Endodermal cell (in vitro differentiated cells): Measurements from ENCODE around the gene HSPBAP1. TPM values are rescaled to one million over a fixed set of nuclear protein-coding genes. Genes with fewer than 3 reads are reported as not detected.

Experiments used
- DNase-seq: peaks from one replicate; pipeline ENCODE4 v3.0.0-alpha.2; 2017
- H3K27ac ChIP-seq: 2 replicates; pipeline ENCODE4 v1.5.1; 2013; ENCODE audit warnings: mild to moderate bottlenecking, low read depth, low read length, moderate library complexity
- H3K27me3 ChIP-seq: 2 replicates; pipeline ENCODE4 v1.6.1; 2013; ENCODE audit warnings: mild to moderate bottlenecking, low read length, moderate library complexity; ENCODE audit not compliant: insufficient read depth, control insufficient read depth, poor library complexity, severe bottlenecking
- H3K36me3 ChIP-seq: 2 replicates; pipeline ENCODE4 v1.7.0; 2013; ENCODE audit warnings: mild to moderate bottlenecking, low read length, moderate library complexity; ENCODE audit not compliant: control insufficient read depth, insufficient read depth
- H3K4me1 ChIP-seq: one replicate; pipeline ENCODE4 v1.7.0; 2013; ENCODE audit warnings: low read length; ENCODE audit not compliant: control insufficient read depth, insufficient read depth
- H3K4me3 ChIP-seq: 2 replicates; pipeline ENCODE4 v1.5.1; 2013; ENCODE audit warnings: mild to moderate bottlenecking, low read length, moderate library complexity
- H3K9ac ChIP-seq: 2 replicates; pipeline ENCODE4 v1.6.1; 2013; ENCODE audit warnings: mild to moderate bottlenecking, low read length, moderate library complexity; ENCODE audit not compliant: poor library complexity, severe bottlenecking; ENCODE audit errors: extremely low read depth
- H3K9me3 ChIP-seq: 2 replicates; pipeline ENCODE4 v1.6.1; 2013; ENCODE audit warnings: mild to moderate bottlenecking, low read length, moderate library complexity; ENCODE audit not compliant: control insufficient read depth
- H3K27ac Mint-ChIP-seq: 2 replicates; pipeline ENCODE4 v1.8.0; 2020; ENCODE audit warnings: mixed read lengths
- H3K27me3 Mint-ChIP-seq: 2 replicates; pipeline ENCODE4 v1.8.0; 2021; ENCODE audit warnings: mild to moderate bottlenecking, mixed read lengths; ENCODE audit not compliant: insufficient read depth
- H3K36me3 Mint-ChIP-seq: 2 replicates; pipeline ENCODE4 v1.8.0; 2020; ENCODE audit warnings: low read depth, mixed read lengths
- H3K4me1 Mint-ChIP-seq: 2 replicates; pipeline ENCODE4 v1.8.0; 2020; ENCODE audit warnings: mixed read lengths
- H3K4me3 Mint-ChIP-seq: 2 replicates; pipeline ENCODE4 v1.8.0; 2020; ENCODE audit warnings: mild to moderate bottlenecking, moderate library complexity, mixed read lengths
- H3K9me3 Mint-ChIP-seq: 2 replicates; pipeline ENCODE4 v1.8.0; 2020; ENCODE audit warnings: mild to moderate bottlenecking, mixed read lengths
- WGBS, 2 experiments: methylation state at CpG; one replicate each; pipeline versions ENCODE4 v1.1.5 to v1.1.7; 2013; ENCODE audit warnings: missing lambda C conversion rate in 2 of 2, mixed read lengths in 1 of 2; ENCODE audit not compliant: insufficient coverage in 1 of 2, insufficient read length in 1 of 2; 5-methylcytosine and 5-hydroxymethylcytosine counted together
- total RNA-seq, 2 donors: library from RNA; stranded (reverse); fragmentation: NEBNext Ultra II Directional in 1 of 2; extraction: Animal tissue kit (Norgen Biotek cat#: 25700) in 1 of 2; gene quantifications; 2 replicates in 1 of 2; 3 replicates in 1 of 2; pipeline ENCODE4 v1.2.1, GENCODE V29; 2021
- TF ChIP-seq, protein P1 (sequence below): fragments of 200-600 bp; sonication (generic); conservative IDR thresholded peaks from 2 replicates; pipeline ENCODE4 v1.5.0; 2021; ENCODE audit warnings: antibody characterized with exemption, mild to moderate bottlenecking

HSPBAP1 gene
- total RNA-seq, 2 donors from 2014 or later: 8.8 to 9.1 TPM

DNA sequence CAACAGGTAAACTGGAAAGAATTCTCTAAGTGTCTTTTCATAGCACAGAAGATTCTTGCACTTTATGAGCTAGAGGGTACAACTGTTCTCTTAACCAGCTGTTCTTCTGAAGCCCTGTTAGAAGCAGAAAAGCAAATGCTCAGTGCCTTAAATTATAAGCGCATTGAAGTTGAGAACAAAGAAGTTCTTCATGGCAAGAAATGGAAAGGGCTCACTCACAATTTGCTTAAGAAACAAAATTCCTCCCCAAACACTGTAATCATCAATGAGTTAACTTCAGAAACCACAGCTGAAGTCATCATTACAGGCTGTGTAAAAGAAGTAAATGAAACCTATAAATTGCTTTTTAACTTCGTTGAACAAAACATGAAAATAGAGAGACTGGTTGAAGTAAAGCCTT, 93.4 kb downstream of the HSPBAP1 start:
- H3K4me3 Mint-ChIP-seq: no peak overlapping the region
- 87 to 100% methylated on average over 1 to 2 of the region's 2 CpGs for WGBS, 2 experiments
- no peak overlapping the region for H3K27ac ChIP-seq
- H3K9me3 ChIP-seq: no peaks in the 10 kb centered on the region
- H3K9me3 Mint-ChIP-seq: no peaks in the 10 kb centered on the region
- H3K4me1 ChIP-seq: no peaks in the 10 kb centered on the region
- H3K9ac ChIP-seq: no peak overlapping the region
- TF ChIP-seq, protein P1, sequence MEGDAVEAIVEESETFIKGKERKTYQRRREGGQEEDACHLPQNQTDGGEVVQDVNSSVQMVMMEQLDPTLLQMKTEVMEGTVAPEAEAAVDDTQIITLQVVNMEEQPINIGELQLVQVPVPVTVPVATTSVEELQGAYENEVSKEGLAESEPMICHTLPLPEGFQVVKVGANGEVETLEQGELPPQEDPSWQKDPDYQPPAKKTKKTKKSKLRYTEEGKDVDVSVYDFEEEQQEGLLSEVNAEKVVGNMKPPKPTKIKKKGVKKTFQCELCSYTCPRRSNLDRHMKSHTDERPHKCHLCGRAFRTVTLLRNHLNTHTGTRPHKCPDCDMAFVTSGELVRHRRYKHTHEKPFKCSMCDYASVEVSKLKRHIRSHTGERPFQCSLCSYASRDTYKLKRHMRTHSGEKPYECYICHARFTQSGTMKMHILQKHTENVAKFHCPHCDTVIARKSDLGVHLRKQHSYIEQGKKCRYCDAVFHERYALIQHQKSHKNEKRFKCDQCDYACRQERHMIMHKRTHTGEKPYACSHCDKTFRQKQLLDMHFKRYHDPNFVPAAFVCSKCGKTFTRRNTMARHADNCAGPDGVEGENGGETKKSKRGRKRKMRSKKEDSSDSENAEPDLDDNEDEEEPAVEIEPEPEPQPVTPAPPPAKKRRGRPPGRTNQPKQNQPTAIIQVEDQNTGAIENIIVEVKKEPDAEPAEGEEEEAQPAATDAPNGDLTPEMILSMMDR: no peak
- H3K27me3 Mint-ChIP-seq: no peaks in the 10 kb centered on the region
- no peak for DNase-seq
- H3K4me3 ChIP-seq: no peak overlapping the region
- H3K4me1 Mint-ChIP-seq: peaks cover 3% of the 10 kb centered on the region
- no peak overlapping the region for H3K27ac Mint-ChIP-seq
- H3K27me3 ChIP-seq: no peaks in the 10 kb centered on the region
- no peaks in the 10 kb centered on the region for H3K36me3 ChIP-seq
- H3K36me3 Mint-ChIP-seq: peaks cover 7% of the 10 kb centered on the region

DNA sequence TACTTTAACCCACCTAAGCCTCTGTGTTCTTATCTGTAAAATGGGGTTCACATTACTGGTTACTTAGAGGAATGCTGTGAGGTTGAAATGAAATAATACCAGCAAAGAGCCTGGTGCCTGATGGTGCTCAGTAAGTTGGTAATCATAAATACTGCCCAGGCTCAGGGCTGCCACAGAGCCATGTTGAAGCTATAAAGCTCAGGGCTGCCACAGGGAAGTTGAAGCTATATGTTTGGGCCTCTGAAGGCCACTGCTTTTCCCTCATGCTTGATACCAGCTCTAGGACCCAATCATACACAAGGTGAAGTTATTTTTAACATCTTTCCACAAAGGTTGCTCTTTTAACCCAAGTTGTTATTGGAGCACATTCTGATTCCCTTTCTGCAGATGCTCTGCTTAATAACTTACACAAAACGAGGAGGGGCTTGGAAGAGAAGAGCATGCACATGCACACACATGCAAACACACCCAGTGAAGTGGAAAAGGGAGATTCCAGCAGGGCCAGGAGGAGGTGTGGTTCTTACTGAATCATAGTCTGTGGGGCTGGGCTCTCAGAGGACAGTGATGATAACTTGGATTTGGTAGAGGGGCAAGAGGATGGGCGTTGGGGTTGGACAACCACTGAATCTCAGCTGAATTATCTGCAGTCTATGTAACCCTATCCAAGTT, 95.5 kb downstream of the HSPBAP1 start:
- Histone ChIP-seq H3K4me3 (no peak overlapping the region), H3K9ac (no peak overlapping the region), H3K27ac (no peak overlapping the region), H3K36me3 (no peaks in the 10 kb centered on the region), H3K27me3 (no peaks in the 10 kb centered on the region), H3K9me3 (no peaks in the 10 kb centered on the region), H3K4me1 (no peaks in the 10 kb centered on the region)
- WGBS, 2 experiments: 100% methylated on average over 2 of the region's 2 CpGs; no CpG with 5 or more reads in 1 of the 2 experiments
- Mint-ChIP-seq H3K4me3 (no peak overlapping the region), H3K4me1 (peaks cover 8% of the 10 kb centered on the region), H3K27me3 (no peaks in the 10 kb centered on the region), H3K36me3 (peaks cover 12% of the 10 kb centered on the region), H3K9me3 (no peaks in the 10 kb centered on the region), H3K27ac (no peak overlapping the region)
- DNase-seq: no peak
- TF ChIP-seq, protein P1: no peak

DNA sequence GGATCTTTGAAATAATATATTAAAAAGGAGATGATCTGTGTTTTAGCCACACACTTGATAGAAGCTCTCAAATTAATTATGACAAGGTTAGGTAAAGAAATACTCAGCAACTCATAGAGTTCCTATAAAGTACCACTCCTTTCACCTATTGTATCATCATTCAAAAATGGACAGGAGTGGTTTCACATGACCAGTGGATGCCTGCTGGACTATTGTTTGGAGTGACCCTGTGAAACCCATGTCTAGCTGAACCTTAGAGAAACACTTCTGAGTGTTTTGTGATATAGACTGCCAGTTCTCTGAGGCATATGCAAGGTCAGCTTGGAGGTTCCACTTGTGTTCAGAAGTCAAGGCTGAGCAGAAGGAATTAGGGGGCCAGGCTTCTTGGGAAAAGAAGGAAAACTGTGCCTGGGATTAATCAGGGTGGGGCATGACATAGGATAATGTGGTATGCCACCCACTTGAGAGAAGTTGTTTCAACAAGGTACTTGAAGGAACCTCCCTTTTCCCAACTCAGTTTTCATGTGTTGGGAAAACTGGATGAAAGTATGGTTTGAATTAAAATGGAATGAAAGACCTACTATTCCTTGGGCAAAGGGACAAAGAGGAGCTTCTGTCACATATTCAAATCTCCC, 97.6 kb downstream of the HSPBAP1 start:
- peaks cover 14% of the 10 kb centered on the region for H3K36me3 Mint-ChIP-seq
- Histone ChIP-seq H3K27me3 (no peaks in the 10 kb centered on the region), H3K4me1 (no peaks in the 10 kb centered on the region), H3K9ac (no peak overlapping the region), H3K27ac (no peak overlapping the region), H3K4me3 (no peak overlapping the region), H3K9me3 (no peaks in the 10 kb centered on the region), H3K36me3 (no peaks in the 10 kb centered on the region)
- peaks cover 8% of the 10 kb centered on the region for H3K4me1 Mint-ChIP-seq
- H3K9me3 Mint-ChIP-seq: no peaks in the 10 kb centered on the region
- H3K27me3 Mint-ChIP-seq: no peaks in the 10 kb centered on the region
- H3K4me3 Mint-ChIP-seq: no peak overlapping the region
- TF ChIP-seq, protein P1: no peak
- no peak overlapping the region for H3K27ac Mint-ChIP-seq
- no peak for DNase-seq
